Upper lobe of left lung (tissue), 6 donors: ENCODE data around the gene IL2. TPM values are rescaled to one million over a fixed set of nuclear protein-coding genes. Genes with fewer than 3 reads are reported as not detected.

Source experiments
- ATAC-seq, 2 donors: fragments of 200-7000 bp; cut with Tn5 transposase; one replicate each; pipeline ENCODE4 v1.9.1; 2022; ENCODE audit warnings: mild to moderate bottlenecking in 2 of 2, moderate library complexity in 2 of 2; ENCODE audit not compliant: low FRiP score in 2 of 2
- DNase-seq, 2 donors: peaks; one replicate each; pipeline ENCODE4 v3.0.0-alpha.2; 2019 to 2020
- H3K27ac ChIP-seq, 4 donors: fragments of 200-600 bp; sonication (generic); one replicate each; pipeline ENCODE4 v1.5.1; 2016 to 2019
- H3K27me3 ChIP-seq, 4 donors: fragments of 200-600 bp; sonication (generic); one replicate each; pipeline ENCODE4 v1.5.1; 2017 to 2019
- H3K36me3 ChIP-seq, 4 donors: fragments of 200-600 bp; sonication (generic); one replicate each; pipeline ENCODE4 v1.5.1; 2016 to 2019
- H3K4me1 ChIP-seq, 4 donors: fragments of 200-600 bp; sonication (generic); one replicate each; pipeline ENCODE4 v1.5.1; 2018 to 2019
- H3K4me3 ChIP-seq, 4 donors: fragments of 200-600 bp; sonication (generic); one replicate each; pipeline ENCODE4 v1.5.1; 2017 to 2019; ENCODE audit warnings: mild to moderate bottlenecking in 2 of 4, moderate library complexity in 1 of 4
- H3K9me3 ChIP-seq, 4 donors: fragments of 200-600 bp; sonication (generic); one replicate each; pipeline ENCODE4 v1.5.1; 2018 to 2019
- EP300 ChIP-seq, 4 donors: sonication (generic); formaldehyde crosslinking; IDR thresholded peaks; one replicate each; pipeline ENCODE4 v1.5.1; 2017; ENCODE audit warnings: antibody characterized with exemption in 4 of 4, control low read depth in 2 of 4
- POLR2A ChIP-seq, 4 donors: fragments of 450-650 bp; IDR thresholded peaks; one replicate each; pipeline ENCODE4 v1.5.1; 2016 to 2017; ENCODE audit warnings: antibody characterized with exemption in 4 of 4, mild to moderate bottlenecking in 2 of 4
- POLR2AphosphoS5 ChIP-seq, 2 donors: sonication (generic); formaldehyde crosslinking; IDR thresholded peaks; one replicate each; pipeline ENCODE4 v1.5.1; 2017; ENCODE audit warnings: antibody characterized with exemption in 2 of 2
- WGBS, 2 donors: methylation state at CpG; one replicate each; pipeline ENCODE4 v1.1.5; 2017 to 2018; 5-methylcytosine and 5-hydroxymethylcytosine counted together
- total RNA-seq, 6 donors: library from RNA; depleted of rRNA in 4 of 6; stranded (reverse); fragments of >200 nt in 4 of 6; gene quantifications; one replicate each; pipeline versions ENCODE4 v1.1.0 to v1.2.1, GENCODE V29; 2016 to 2021
- TF ChIP-seq, protein P1 (sequence below), 6 experiments: fragments of 450-650 bp in 4 of 6; fragments of 200-600 bp in 2 of 6; sonication (generic) in 2 of 6; IDR thresholded peaks; one replicate each; pipeline ENCODE4 v1.5.1; 2016 to 2019; ENCODE audit warnings: antibody characterized with exemption in 6 of 6
- donor health status: DM: no; HTN: no; CAD: no; lungs with moderate emphysema.
- donor health status: DM: no; HTN: yes; CAD: no; lungs with severe emphysema.

The IL2 gene
- total RNA-seq, 6 donors from 2014 or later, result 1.0 to 1.8 TPM; not detected in 4

DNA sequence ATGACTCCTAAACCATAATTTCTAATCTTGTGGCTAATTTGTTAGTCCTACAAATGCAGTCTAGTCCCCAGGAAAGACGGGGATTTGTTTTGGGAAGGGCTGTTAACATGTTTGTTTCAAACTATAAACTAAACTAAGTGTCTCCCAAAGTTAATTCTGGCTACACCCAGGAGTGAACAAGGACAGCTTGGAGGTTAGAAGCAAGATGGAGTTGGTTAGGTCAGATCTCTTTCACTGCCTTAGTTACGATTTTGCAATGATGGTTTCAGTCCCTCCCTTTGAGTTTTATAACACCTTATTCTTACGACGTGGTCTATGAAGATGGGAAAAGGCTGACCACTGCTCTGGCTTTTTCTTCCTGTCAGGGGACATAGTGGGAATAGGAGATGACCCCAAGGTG lies 27.0 kb upstream of the IL2 start:
- H3K4me3 ChIP-seq, result no peak overlapping the region
- no peaks in the 10 kb centered on the region for H3K4me1 ChIP-seq
- H3K36me3 ChIP-seq, result no peaks in the 10 kb centered on the region
- DNase-seq (no peak), ATAC-seq (no peak)
- peaks cover 0 to 6% (median 2%) of the 10 kb centered on the region in 4 donors for H3K9me3 ChIP-seq
- 63% methylated on average over 4 of the region's 4 CpGs for WGBS, 2 donors
- TF ChIP-seq EP300 (IDR thresholded peaks at IDR 0.05) (no peak), POLR2A (IDR thresholded peaks at IDR 0.05) (no peak), POLR2AphosphoS5 (IDR thresholded peaks at IDR 0.05) (no peak)
- TF ChIP-seq, protein P1, sequence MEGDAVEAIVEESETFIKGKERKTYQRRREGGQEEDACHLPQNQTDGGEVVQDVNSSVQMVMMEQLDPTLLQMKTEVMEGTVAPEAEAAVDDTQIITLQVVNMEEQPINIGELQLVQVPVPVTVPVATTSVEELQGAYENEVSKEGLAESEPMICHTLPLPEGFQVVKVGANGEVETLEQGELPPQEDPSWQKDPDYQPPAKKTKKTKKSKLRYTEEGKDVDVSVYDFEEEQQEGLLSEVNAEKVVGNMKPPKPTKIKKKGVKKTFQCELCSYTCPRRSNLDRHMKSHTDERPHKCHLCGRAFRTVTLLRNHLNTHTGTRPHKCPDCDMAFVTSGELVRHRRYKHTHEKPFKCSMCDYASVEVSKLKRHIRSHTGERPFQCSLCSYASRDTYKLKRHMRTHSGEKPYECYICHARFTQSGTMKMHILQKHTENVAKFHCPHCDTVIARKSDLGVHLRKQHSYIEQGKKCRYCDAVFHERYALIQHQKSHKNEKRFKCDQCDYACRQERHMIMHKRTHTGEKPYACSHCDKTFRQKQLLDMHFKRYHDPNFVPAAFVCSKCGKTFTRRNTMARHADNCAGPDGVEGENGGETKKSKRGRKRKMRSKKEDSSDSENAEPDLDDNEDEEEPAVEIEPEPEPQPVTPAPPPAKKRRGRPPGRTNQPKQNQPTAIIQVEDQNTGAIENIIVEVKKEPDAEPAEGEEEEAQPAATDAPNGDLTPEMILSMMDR (IDR thresholded peaks at IDR 0.05), result no peak
- H3K27ac ChIP-seq, result no peak overlapping the region
- H3K27me3 ChIP-seq, result no peaks in the 10 kb centered on the region

DNA sequence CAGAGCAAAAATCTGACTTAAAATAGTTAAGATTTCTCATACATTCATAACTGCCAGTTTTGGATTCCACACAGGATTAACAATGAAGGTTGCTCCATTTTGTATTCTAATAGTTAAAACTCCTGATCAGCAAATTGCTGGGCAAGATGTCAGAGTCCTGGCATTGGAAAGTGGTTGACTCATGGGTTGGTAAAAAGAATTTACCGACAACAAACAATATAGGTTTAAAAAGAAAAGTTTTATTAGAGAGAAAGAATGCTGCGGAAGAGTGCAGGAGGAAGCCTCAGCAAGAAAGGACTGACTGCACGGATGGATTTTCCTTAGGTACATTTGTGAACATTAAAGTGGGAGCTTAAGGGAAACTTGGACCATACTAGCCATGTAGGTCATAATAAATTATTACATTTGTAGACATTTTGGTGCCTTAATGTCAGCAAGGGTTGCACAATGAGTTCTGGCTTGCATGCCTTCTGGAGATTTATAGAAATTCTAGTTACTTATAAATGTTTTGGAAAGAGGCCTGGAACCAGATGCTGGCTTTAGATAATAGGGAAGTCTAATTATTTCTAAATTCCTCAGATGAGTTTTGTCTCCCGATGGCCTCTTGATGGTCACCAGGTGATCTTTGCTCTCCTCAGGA lies 25.4 kb upstream of the IL2 start:
- no peak for DNase-seq
- Histone ChIP-seq H3K27ac (no peak overlapping the region), H3K4me3 (no peak overlapping the region), H3K9me3 (no peaks in the 10 kb centered on the region), H3K27me3 (no peaks in the 10 kb centered on the region), H3K36me3 (no peaks in the 10 kb centered on the region), H3K4me1 (no peaks in the 10 kb centered on the region)
- 78 to 83% methylated on average over 4 of the region's 4 CpGs for WGBS, 2 donors
- TF ChIP-seq EP300 (IDR thresholded peaks at IDR 0.05) (no peak), POLR2A (IDR thresholded peaks at IDR 0.05) (no peak), POLR2AphosphoS5 (IDR thresholded peaks at IDR 0.05) (no peak)
- TF ChIP-seq, protein P1 (IDR thresholded peaks at IDR 0.05), result no peak
- ATAC-seq, result no peak

DNA sequence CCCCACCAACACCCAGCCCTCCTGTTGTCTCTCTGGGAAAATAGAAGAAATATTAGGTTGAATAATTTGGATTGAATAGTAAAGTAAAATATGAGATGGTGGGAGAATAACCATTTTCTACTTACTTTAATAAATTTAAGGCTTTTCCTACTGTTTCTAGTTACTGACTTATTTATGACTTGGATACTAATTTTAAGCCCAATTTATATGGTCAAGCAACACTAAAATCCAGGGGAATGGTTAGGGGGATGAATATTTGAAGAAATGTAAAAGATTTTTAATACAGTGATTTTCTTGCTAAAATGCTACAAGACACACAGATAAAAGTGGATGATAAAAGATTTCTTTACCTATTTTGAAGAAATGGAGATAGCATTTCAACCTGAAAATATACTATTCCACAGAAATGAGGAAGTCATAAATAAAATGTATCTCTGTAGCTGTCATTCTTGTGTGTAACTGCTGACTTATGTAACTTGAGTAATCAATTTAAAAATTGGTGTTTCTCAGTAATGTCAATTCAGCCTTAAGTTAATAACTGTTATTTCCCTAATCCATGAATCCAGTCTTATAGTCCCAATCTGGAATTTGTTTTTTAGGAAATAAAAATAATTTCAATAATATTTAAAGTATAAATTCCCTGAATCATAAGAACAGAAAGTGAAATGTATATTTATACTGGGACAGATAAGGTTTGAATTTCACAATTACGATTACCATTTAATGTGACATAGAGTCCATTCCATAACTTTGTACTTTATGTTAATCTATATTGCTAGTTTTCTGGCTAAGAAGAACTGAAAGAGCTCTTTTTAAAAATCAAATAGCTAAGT lies 24.3 kb upstream of the IL2 start:
- no peaks in the 10 kb centered on the region for H3K27me3 ChIP-seq
- no peaks in the 10 kb centered on the region for H3K4me1 ChIP-seq
- H3K36me3 ChIP-seq, result no peaks in the 10 kb centered on the region
- TF ChIP-seq EP300 (IDR thresholded peaks at IDR 0.05), result no peak
- TF ChIP-seq POLR2A (IDR thresholded peaks at IDR 0.05), result no peak
- TF ChIP-seq, protein P1 (IDR thresholded peaks at IDR 0.05), result no peak
- TF ChIP-seq POLR2AphosphoS5 (IDR thresholded peaks at IDR 0.05), result no peak
- H3K27ac ChIP-seq, result no peak overlapping the region
- H3K4me3 ChIP-seq, result no peak overlapping the region
- H3K9me3 ChIP-seq, result no peaks in the 10 kb centered on the region
- WGBS, 2 donors, result 77 to 85% methylated on average over 1 of the region's 1 CpG
- no peak for ATAC-seq
- DNase-seq, result no peak

DNA sequence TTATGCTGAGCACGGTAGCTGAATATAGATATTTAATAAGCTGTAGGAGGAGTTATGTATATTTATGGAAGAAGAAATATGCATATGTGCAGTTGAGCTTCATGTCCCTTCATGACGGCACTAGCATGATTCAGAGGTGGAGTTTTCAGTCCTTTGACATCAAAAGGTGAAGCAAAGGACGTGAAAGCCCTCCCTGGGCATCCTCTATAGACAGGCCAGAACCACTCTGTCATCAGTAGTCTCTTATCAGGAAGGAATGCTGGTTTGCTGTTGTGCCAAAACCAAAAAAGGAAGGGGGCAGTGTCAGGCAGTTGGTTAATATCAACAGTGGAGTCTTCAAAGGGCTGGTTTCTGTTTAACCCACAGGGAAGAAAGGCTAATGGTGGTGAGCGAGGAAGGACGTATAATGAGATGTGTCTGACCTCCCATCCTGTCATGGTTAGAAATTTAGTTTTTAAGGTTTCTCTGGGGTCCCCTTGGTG lies 23.5 kb upstream of the IL2 start:
- WGBS, 2 donors, result 36 to 41% methylated on average over 5 of the region's 5 CpGs
- DNase-seq (no peak), ATAC-seq (no peak)
- no peaks in the 10 kb centered on the region for H3K36me3 ChIP-seq
- no peaks in the 10 kb centered on the region for H3K27me3 ChIP-seq
- no peak for TF ChIP-seq EP300 (IDR thresholded peaks at IDR 0.05)
- no peak for TF ChIP-seq POLR2A (IDR thresholded peaks at IDR 0.05)
- TF ChIP-seq POLR2AphosphoS5 (IDR thresholded peaks at IDR 0.05), result no peak
- no peak overlapping the region for H3K4me3 ChIP-seq
- H3K27ac ChIP-seq, result no peak overlapping the region
- no peaks in the 10 kb centered on the region for H3K9me3 ChIP-seq
- H3K4me1 ChIP-seq, result no peaks in the 10 kb centered on the region

DNA sequence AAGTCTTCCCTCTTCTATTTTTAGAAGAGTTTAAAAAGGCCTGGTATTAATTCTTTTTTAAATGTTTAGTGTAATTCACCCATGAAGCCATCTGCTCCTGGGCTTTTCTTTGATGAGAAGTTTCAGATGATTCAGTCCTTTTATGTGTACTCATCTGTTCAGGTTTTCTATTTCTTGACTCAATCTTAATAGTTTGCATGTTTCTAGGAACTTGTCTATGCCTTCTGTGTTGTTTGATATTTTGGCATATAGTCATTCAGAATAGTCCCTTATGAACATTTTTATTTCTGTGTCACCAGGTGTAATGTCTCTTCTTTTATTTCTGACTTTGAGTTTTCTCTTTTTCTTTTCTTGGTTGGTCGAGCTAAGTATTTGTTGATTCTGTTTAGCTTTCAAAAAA lies 20.2 kb upstream of the IL2 start:
- no peak for ATAC-seq
- Histone ChIP-seq H3K27ac (no peak overlapping the region), H3K4me3 (no peak overlapping the region), H3K4me1 (no peaks in the 10 kb centered on the region), H3K36me3 (no peaks in the 10 kb centered on the region), H3K27me3 (no peaks in the 10 kb centered on the region), H3K9me3 (no peaks in the 10 kb centered on the region)
- DNase-seq, result no peak
- TF ChIP-seq, protein P1 (IDR thresholded peaks at IDR 0.05), result no peak
- 85 to 90% methylated on average over 1 of the region's 1 CpG for WGBS, 2 donors
